Loucy (cell line): ENCODE measurements around the gene MBD3.

Source experiments
- H2AFZ ChIP-seq: fragments of 200-600 bp; sonication (generic); 2 replicates; pipeline ENCODE4 v1.6.0; 2016; ENCODE audit warnings: antibody characterized with exemption, mild to moderate bottlenecking, low read length, moderate library complexity
- H3F3A ChIP-seq: fragments of 200-600 bp; 2 replicates; pipeline ENCODE4 v1.6.0; 2016; ENCODE audit warnings: antibody characterized with exemption, low read depth, mild to moderate bottlenecking
- H3K27me3 ChIP-seq: fragments of 200-600 bp; sonication (generic); 2 replicates; pipeline ENCODE4 v1.6.1; 2014; ENCODE audit warnings: low read length, mild to moderate bottlenecking; ENCODE audit not compliant: insufficient read depth, poor library complexity, severe bottlenecking
- H3K36me3 ChIP-seq: fragments of 200-600 bp; sonication (generic); 2 replicates; pipeline ENCODE4 v1.6.1; 2016; ENCODE audit warnings: low read length; ENCODE audit not compliant: insufficient read depth
- H3K4me1 ChIP-seq: fragments of 200-600 bp; sonication (generic); 2 replicates; pipeline ENCODE4 v1.5.1; 2014; ENCODE audit warnings: low read length, mild to moderate bottlenecking; ENCODE audit not compliant: insufficient read depth, poor library complexity, severe bottlenecking
- H3K4me2 ChIP-seq: fragments of 200-600 bp; sonication (generic); 2 replicates; pipeline ENCODE4 v1.6.0; 2014; ENCODE audit warnings: antibody characterized with exemption, low read length, low read depth, mild to moderate bottlenecking; ENCODE audit not compliant: poor library complexity, severe bottlenecking
- H3K4me3 ChIP-seq: fragments of 200-600 bp; sonication (generic); 2 replicates; pipeline ENCODE4 v1.5.1; 2014; ENCODE audit warnings: low read length, mild to moderate bottlenecking, mixed read lengths; ENCODE audit not compliant: poor library complexity, severe bottlenecking
- H3K79me2 ChIP-seq: fragments of 200-600 bp; sonication (generic); 2 replicates; pipeline ENCODE4 v1.6.1; 2014; ENCODE audit warnings: low read length; ENCODE audit not compliant: insufficient read depth
- H3K9ac ChIP-seq: fragments of 200-600 bp; sonication (generic); 2 replicates; pipeline ENCODE4 v1.6.0; 2014; ENCODE audit warnings: mild to moderate bottlenecking, low read depth, low read length, moderate library complexity; ENCODE audit not compliant: poor library complexity, severe bottlenecking
- H3K9me2 ChIP-seq: fragments of 200-600 bp; sonication (generic); replicated peaks from 2 replicates; pipeline ENCODE4 v1.6.1; 2016; ENCODE audit warnings: low read depth, low read length, mixed read lengths
- H3K9me3 ChIP-seq: fragments of 200-600 bp; sonication (generic); 2 replicates; pipeline ENCODE4 v1.6.1; 2014; ENCODE audit warnings: mild to moderate bottlenecking, antibody characterized with exemption, low read length, low read depth; ENCODE audit not compliant: insufficient read depth
- H4K20me1 ChIP-seq: fragments of 200-600 bp; sonication (generic); 2 replicates; pipeline ENCODE4 v1.6.0; 2014; ENCODE audit warnings: antibody characterized with exemption, low read length, mild to moderate bottlenecking; ENCODE audit not compliant: insufficient read depth, poor library complexity, severe bottlenecking
- EZH2phosphoT487 ChIP-seq: fragments of 200-600 bp; IDR thresholded peaks from 2 replicates; pipeline ENCODE4 v1.6.1; 2018; ENCODE audit warnings: antibody characterized with exemption, mild to moderate bottlenecking, moderate library complexity, borderline replicate concordance
- TF ChIP-seq, protein P1 (sequence below): fragments of 200-600 bp; sonication (generic); conservative IDR thresholded peaks from 2 replicates; pipeline ENCODE4 v1.5.1; 2014; ENCODE audit warnings: mild to moderate bottlenecking, antibody characterized with exemption, low read length

The MBD3 gene

DNA sequence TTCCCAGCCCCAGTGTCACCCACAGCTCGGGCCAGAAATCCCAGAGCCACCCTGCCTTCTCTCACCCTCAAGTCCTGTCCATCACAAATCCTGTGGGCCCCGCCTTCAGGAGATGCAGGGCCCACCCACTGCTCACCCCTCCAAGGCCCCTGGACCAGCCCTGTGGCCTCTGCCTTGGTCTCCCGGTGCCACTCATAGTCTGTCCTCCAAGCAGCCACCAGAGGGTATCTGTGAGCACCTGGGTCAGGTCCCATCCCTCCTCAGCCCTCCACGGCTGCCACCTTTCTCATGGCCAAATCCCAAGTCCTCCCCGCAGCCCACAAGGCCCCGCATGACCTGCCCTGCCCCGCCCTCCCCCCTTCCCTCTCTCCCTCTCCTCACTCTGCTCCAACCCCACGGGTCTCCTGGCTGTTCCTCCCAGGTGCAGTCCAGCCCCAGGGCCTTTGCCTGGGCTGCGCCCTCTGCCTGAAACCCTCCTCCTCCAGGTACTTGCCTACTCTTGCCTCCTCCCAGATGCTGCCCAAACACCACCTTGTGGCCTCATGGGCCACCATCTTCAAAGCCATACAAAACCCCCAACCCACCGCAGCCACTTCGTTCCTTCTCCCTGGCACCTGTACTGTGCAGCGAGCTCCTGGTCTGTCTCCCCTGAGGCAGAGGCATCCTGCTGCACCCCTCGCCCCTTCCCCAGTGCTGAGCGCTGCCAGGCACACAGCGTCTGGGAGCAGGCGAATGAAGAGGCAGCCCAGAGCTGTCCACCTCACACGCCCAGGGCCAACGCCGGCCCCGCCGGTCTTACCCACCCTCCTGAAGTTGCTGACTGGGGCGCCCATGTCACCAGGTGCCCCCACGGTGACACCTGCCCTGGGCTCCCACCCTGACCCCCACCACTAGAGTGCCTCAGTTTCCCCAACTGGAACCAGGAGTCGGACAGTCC is 25.8 kb upstream of the MBD3 start:
- Histone ChIP-seq H3K4me1 (no peaks in the 10 kb centered on the region), H3F3A (no peaks in the 10 kb centered on the region), H3K4me2 (no peak overlapping the region), H3K9ac (no peak overlapping the region), H3K27me3 (no peaks in the 10 kb centered on the region), H3K79me2 (no peaks in the 10 kb centered on the region), H3K9me3 (no peaks in the 10 kb centered on the region), H2AFZ (no peak overlapping the region), H3K36me3 (peaks cover 92% of the 10 kb centered on the region; the same call in 1 of the 2 replicates), H3K9me2 (no peaks in the 10 kb centered on the region), H3K4me3 (no peak overlapping the region), H4K20me1 (peaks cover 16% of the 10 kb centered on the region)
- no peak for TF ChIP-seq EZH2phosphoT487
- TF ChIP-seq, protein P1, sequence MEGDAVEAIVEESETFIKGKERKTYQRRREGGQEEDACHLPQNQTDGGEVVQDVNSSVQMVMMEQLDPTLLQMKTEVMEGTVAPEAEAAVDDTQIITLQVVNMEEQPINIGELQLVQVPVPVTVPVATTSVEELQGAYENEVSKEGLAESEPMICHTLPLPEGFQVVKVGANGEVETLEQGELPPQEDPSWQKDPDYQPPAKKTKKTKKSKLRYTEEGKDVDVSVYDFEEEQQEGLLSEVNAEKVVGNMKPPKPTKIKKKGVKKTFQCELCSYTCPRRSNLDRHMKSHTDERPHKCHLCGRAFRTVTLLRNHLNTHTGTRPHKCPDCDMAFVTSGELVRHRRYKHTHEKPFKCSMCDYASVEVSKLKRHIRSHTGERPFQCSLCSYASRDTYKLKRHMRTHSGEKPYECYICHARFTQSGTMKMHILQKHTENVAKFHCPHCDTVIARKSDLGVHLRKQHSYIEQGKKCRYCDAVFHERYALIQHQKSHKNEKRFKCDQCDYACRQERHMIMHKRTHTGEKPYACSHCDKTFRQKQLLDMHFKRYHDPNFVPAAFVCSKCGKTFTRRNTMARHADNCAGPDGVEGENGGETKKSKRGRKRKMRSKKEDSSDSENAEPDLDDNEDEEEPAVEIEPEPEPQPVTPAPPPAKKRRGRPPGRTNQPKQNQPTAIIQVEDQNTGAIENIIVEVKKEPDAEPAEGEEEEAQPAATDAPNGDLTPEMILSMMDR: peak; percentile 50

DNA sequence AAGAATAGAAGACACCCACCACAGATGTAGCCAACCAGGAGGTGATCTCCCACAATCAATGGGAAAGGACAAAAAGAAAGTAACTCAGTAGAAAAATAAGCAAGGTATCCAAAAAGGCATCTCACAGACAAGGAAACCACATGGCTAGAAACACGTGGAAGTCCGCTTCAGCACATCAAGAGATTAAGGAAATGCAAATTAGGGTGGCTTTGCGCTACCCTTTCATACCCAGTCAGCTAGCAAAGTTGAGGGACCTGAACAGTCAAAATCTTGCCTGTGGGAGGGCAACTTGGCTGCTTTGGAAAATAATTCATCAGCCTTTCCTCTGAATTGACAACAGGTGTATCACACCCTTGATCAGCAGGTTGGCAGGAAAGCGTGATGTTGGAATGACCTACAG is 24.2 kb upstream of the MBD3 start:
- H2AFZ ChIP-seq: no peak overlapping the region
- no peaks in the 10 kb centered on the region for H3K79me2 ChIP-seq
- no peaks in the 10 kb centered on the region for H3F3A ChIP-seq
- H3K4me2 ChIP-seq: no peak overlapping the region
- H3K27me3 ChIP-seq: no peaks in the 10 kb centered on the region
- no peaks in the 10 kb centered on the region for H3K9me2 ChIP-seq
- H3K9ac ChIP-seq: no peak overlapping the region
- H3K9me3 ChIP-seq: no peaks in the 10 kb centered on the region
- H4K20me1 ChIP-seq: peaks cover 16% of the 10 kb centered on the region
- H3K4me1 ChIP-seq: no peaks in the 10 kb centered on the region
- no peak overlapping the region for H3K4me3 ChIP-seq
- TF ChIP-seq, protein P1: no peak
- TF ChIP-seq EZH2phosphoT487: no peak
- H3K36me3 ChIP-seq: peaks cover 95% of the 10 kb centered on the region; the same call in 1 of the 2 replicates

DNA sequence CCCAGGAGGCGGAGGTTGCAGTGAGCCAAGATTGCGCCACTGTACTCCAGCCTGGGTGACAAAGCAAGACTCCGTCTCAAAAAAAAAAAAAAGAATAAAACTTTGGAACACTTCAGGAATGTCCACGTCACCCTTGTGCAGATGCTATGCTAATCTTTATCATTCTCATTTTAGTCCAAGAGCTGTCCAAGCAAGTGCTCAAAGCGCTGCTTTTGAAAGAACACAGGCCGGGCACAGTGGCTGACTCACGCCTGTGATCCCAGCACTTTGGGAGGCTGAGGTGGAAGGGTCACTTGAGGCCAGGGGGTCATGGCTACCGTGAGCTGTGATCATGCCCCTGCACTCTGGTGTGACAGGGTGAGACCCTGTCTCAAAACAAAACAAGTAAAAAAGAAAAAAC is 23.7 kb upstream of the MBD3 start:
- H4K20me1 ChIP-seq: peaks cover 16% of the 10 kb centered on the region
- TF ChIP-seq, protein P1: no peak
- no peak for TF ChIP-seq EZH2phosphoT487
- no peaks in the 10 kb centered on the region for H3K27me3 ChIP-seq

More for the DNA sequence above, 23.7 kb upstream of the MBD3 start:
- Histone ChIP-seq H3K36me3 (peaks cover 94% of the 10 kb centered on the region; the same call in 1 of the 2 replicates), H3K4me2 (no peak overlapping the region), H3F3A (no peaks in the 10 kb centered on the region; the same call in 1 of the 2 replicates), H2AFZ (no peak overlapping the region), H3K9me3 (no peaks in the 10 kb centered on the region), H3K79me2 (no peaks in the 10 kb centered on the region), H3K9ac (no peak overlapping the region), H3K4me3 (no peak overlapping the region), H3K9me2 (no peaks in the 10 kb centered on the region), H3K4me1 (no peaks in the 10 kb centered on the region)
